Bronchial epithelial cell (primary cell): ENCODE results near the gene BTF3. TPM values are rescaled to one million over a fixed set of nuclear protein-coding genes. Genes with fewer than 3 reads are reported as not detected.

Source experiments
- DNase-seq: peaks from one replicate; pipeline ENCODE4 v3.0.0-alpha.2; 2010; ENCODE audit warnings: low read depth
- FAIRE-seq: peaks from 2 replicates; lab custom pipeline; 2011; peaks lifted over from hg19 to GRCh38; lab: Jason Lieb, UNC
- H3K27me3 ChIP-seq: 2 replicates; pipeline ENCODE4 v1.5.1; 2011; ENCODE audit warnings: low read length; ENCODE audit not compliant: control insufficient read depth, insufficient read depth
- H3K36me3 ChIP-seq: 2 replicates; pipeline ENCODE4 v1.5.1; 2011; ENCODE audit warnings: low read length; ENCODE audit not compliant: control insufficient read depth, insufficient read depth
- H3K4me3 ChIP-seq: 2 replicates; pipeline ENCODE4 v1.5.1; 2011; ENCODE audit warnings: mild to moderate bottlenecking, low read depth, low read length, control low read depth
- total RNA-seq: library from RNA; depleted of rRNA; stranded (reverse); fragments of >200 nt; gene quantifications from 2 replicates; pipeline ENCODE4 v1.2.1, GENCODE V29; 2014
- TF ChIP-seq, protein P1 (sequence below): IDR thresholded peaks from 2 replicates; pipeline ENCODE4 v1.5.1; 2011; ENCODE audit warnings: mild to moderate bottlenecking, moderate library complexity, low read length, control low read depth, inconsistent platforms; ENCODE audit not compliant: insufficient read depth, severe bottlenecking

The BTF3 gene
- total RNA-seq, 1 donor from 2014 or later: 227 TPM

DNA sequence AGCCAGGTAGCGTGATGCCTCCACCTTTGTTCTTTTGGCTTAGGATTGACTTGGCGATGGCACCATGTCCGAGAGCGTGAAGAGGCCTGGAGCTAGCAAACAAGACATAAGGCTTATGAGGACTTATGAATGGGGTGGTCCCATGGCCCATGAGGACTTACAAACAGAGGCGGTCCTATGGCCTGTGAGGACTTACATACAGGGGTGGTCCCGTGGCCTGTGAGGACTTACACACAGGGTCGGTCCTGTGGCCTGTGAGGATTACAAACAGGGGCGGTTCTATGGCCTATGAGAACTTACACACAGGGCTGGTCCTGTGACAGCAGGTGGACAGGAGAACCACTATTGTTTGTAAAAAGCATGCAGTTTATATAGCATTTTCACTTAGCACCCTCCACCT, 28.4 kb upstream of the BTF3 start:
- TF ChIP-seq, protein P1, sequence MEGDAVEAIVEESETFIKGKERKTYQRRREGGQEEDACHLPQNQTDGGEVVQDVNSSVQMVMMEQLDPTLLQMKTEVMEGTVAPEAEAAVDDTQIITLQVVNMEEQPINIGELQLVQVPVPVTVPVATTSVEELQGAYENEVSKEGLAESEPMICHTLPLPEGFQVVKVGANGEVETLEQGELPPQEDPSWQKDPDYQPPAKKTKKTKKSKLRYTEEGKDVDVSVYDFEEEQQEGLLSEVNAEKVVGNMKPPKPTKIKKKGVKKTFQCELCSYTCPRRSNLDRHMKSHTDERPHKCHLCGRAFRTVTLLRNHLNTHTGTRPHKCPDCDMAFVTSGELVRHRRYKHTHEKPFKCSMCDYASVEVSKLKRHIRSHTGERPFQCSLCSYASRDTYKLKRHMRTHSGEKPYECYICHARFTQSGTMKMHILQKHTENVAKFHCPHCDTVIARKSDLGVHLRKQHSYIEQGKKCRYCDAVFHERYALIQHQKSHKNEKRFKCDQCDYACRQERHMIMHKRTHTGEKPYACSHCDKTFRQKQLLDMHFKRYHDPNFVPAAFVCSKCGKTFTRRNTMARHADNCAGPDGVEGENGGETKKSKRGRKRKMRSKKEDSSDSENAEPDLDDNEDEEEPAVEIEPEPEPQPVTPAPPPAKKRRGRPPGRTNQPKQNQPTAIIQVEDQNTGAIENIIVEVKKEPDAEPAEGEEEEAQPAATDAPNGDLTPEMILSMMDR: no peak
- no peak for DNase-seq
- no peak for FAIRE-seq
- no peaks in the 10 kb centered on the region for H3K27me3 ChIP-seq
- H3K36me3 ChIP-seq: no peaks in the 10 kb centered on the region
- no peak overlapping the region for H3K4me3 ChIP-seq

DNA sequence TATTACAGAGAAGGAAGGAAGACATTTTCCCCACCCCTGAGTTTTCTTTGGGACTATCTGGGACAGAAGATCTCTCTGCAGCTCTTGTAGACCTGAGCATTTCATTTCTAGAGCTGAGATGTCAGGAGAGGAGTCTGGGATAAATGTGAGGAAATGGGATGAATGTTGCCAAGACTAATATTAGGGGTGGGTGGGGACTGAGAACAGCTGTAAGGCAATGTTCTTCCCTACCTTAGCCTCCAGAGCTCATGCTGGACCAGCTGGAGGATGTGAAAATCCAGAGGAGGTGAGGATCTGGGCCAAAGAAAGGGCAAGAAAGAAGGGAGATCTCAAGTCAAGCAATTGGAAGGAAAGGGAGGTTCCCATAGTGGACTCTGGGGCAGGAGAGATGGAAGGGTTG, 26.6 kb upstream of the BTF3 start:
- DNase-seq: no peak
- Histone ChIP-seq H3K4me3 (no peak overlapping the region), H3K27me3 (no peaks in the 10 kb centered on the region), H3K36me3 (no peaks in the 10 kb centered on the region)
- FAIRE-seq: no peak
- TF ChIP-seq, protein P1: no peak

DNA sequence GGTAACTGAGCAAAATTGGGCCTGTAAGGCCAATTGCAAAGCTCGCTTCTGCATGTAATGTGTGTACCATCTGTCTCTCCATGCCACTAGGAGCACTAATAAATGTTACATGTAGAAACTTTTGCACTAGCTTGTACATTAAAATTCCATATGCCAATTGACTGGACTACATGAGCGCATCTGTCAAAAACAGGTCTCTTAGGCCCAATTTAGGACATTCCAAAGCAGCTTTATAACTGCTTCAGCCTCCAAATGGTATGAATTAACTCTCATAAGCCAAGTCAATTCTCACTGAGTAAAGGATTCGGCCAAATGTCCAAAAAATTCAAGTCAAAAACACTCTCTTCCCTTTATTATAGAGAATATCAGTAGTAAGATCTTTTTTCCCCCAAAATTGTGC, 26.1 kb upstream of the BTF3 start:
- FAIRE-seq (no peak), DNase-seq (no peak)
- H3K36me3 ChIP-seq: no peaks in the 10 kb centered on the region
- TF ChIP-seq, protein P1: no peak
- H3K4me3 ChIP-seq: no peak overlapping the region
- no peaks in the 10 kb centered on the region for H3K27me3 ChIP-seq

DNA sequence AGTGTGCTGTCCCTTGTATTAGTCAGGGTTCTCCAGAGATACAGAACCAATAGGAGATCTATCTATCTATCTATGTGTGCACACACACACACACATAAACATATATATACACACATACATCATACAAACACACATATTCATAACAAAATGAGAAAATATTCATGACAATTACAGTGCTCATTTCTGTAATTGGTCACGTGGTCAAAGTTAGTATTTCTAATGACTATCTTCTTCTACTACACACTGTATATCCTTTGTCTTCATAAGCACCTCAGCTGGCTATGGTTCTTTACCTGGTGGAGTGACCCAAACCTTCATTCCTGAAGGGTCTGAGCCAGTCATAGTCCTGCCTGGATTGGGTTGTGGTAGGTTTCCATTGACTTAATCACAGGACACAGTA, 17.7 kb upstream of the BTF3 start:
- no peak overlapping the region for H3K4me3 ChIP-seq
- TF ChIP-seq, protein P1: no peak
- no peaks in the 10 kb centered on the region for H3K36me3 ChIP-seq
- peaks cover 5% of the 10 kb centered on the region for H3K27me3 ChIP-seq
- no peak for FAIRE-seq
- no peak for DNase-seq

DNA sequence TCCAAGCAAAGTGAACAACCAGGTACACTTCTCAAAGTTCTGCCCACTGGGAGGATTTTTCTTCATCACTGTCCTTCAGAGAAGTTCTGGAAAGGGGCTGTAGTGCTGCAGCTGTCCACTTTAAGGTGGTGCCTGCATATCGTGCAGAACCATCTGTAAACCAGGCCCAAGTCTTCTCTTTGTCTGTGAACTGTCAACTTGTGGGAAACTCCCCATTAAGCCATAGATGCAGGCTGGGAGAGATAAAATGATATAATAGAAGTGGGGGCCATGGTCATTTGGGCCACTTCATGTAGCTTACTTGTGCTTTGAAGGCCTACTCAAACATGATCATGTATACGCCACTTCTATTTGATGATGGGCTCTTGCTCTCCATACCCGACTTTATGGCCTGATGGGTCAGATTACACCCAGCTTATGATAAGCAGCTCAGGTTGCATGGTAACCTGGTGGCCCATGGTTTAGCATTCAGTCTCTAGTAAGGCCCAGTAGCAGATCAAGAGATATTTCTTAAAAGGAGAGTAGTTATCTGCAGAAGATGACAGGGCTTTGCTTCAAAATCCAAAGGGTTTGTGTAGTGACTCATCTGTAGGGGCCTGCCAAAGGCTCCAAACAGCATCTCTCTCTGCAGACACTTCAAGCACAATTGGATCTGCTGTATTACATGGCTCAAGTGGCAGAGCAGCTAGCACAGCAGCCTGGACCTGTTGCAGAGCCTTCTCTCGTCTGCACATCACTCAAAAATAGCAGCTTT, 15.7 kb upstream of the BTF3 start:
- TF ChIP-seq, protein P1: no peak
- DNase-seq (no peak), FAIRE-seq (no peak)
- Histone ChIP-seq H3K36me3 (no peaks in the 10 kb centered on the region), H3K27me3 (peaks cover 5% of the 10 kb centered on the region), H3K4me3 (no peak overlapping the region)

DNA sequence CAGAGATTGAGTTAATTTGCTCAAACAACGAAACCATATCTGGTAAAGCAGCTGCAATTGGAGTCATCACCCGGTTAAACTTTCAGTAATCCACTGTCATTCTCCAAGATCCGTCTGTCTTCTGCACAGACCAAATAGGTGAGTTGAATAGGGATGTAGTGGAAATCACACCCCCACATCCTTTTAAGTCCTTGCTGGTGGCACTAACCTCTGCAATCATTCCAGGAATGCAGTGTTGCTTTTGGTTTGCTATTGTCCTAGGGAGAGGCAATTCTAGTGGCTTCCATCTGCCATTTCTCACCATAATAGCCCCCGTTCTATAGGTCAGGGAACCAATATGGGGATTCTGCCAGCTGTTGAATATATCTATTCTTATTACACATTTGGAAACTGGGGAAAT, 14.6 kb upstream of the BTF3 start:
- Histone ChIP-seq H3K27me3 (peaks cover 5% of the 10 kb centered on the region), H3K4me3 (no peak overlapping the region), H3K36me3 (no peaks in the 10 kb centered on the region)
- FAIRE-seq (no peak), DNase-seq (no peak)
- TF ChIP-seq, protein P1: no peak
